Subcutaneous adipose tissue (tissue), 4 donors: ENCODE results near the gene SAMD4A. TPM values are rescaled to one million over a fixed set of nuclear protein-coding genes. Genes with fewer than 3 reads are reported as not detected.

Experiments used
- CTCF ChIP-seq: fragments of 450-650 bp; IDR thresholded peaks from one replicate; pipeline ENCODE4 v1.5.1; 2016; ENCODE audit warnings: low read depth, mild to moderate bottlenecking, control low read depth, antibody characterized with exemption, moderate library complexity
- total RNA-seq, 4 donors: library from RNA; depleted of rRNA; stranded (reverse); fragments of >200 nt; gene quantifications; one replicate each; pipeline ENCODE4 v1.1.0, GENCODE V29; 2016

Gene SAMD4A
- total RNA-seq, 4 donors from 2014 or later, result 30.0 to 65.9 (median 39.7) TPM

- TF ChIP-seq CTCF, result no peak
Measured at GRCh38 chr14:54669721-54670561, 103.0 kb downstream of the SAMD4A start.

GRCh38 chr14:54671537-54671936, 104.6 kb downstream of the SAMD4A start:
- no peak for TF ChIP-seq CTCF

GRCh38 chr14:54672181-54672580, 105.3 kb downstream of the SAMD4A start:
- TF ChIP-seq CTCF, result no peak

GRCh38 chr14:54672688-54673087, 105.8 kb downstream of the SAMD4A start:
- no peak for TF ChIP-seq CTCF

- no peak for TF ChIP-seq CTCF
Measured at GRCh38 chr14:54673193-54674045, 106.5 kb downstream of the SAMD4A start.

- no peak for TF ChIP-seq CTCF
Measured at GRCh38 chr14:54674046-54674741, 107.3 kb downstream of the SAMD4A start.
